NCI-H2107 (cell line): ENCODE data around the gene MMRN1.
"Not testable (repeated sequence)": the region's sequence is repeated elsewhere in the genome, so short reads cannot be mapped to it uniquely, and the experiment has no call there.

Source experiments
- DNase-seq: peaks from one replicate; lab custom pipeline; 2025; lab: John Stamatoyannopoulos, UW

The MMRN1 gene, protein sequence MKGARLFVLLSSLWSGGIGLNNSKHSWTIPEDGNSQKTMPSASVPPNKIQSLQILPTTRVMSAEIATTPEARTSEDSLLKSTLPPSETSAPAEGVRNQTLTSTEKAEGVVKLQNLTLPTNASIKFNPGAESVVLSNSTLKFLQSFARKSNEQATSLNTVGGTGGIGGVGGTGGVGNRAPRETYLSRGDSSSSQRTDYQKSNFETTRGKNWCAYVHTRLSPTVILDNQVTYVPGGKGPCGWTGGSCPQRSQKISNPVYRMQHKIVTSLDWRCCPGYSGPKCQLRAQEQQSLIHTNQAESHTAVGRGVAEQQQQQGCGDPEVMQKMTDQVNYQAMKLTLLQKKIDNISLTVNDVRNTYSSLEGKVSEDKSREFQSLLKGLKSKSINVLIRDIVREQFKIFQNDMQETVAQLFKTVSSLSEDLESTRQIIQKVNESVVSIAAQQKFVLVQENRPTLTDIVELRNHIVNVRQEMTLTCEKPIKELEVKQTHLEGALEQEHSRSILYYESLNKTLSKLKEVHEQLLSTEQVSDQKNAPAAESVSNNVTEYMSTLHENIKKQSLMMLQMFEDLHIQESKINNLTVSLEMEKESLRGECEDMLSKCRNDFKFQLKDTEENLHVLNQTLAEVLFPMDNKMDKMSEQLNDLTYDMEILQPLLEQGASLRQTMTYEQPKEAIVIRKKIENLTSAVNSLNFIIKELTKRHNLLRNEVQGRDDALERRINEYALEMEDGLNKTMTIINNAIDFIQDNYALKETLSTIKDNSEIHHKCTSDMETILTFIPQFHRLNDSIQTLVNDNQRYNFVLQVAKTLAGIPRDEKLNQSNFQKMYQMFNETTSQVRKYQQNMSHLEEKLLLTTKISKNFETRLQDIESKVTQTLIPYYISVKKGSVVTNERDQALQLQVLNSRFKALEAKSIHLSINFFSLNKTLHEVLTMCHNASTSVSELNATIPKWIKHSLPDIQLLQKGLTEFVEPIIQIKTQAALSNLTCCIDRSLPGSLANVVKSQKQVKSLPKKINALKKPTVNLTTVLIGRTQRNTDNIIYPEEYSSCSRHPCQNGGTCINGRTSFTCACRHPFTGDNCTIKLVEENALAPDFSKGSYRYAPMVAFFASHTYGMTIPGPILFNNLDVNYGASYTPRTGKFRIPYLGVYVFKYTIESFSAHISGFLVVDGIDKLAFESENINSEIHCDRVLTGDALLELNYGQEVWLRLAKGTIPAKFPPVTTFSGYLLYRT

DNA sequence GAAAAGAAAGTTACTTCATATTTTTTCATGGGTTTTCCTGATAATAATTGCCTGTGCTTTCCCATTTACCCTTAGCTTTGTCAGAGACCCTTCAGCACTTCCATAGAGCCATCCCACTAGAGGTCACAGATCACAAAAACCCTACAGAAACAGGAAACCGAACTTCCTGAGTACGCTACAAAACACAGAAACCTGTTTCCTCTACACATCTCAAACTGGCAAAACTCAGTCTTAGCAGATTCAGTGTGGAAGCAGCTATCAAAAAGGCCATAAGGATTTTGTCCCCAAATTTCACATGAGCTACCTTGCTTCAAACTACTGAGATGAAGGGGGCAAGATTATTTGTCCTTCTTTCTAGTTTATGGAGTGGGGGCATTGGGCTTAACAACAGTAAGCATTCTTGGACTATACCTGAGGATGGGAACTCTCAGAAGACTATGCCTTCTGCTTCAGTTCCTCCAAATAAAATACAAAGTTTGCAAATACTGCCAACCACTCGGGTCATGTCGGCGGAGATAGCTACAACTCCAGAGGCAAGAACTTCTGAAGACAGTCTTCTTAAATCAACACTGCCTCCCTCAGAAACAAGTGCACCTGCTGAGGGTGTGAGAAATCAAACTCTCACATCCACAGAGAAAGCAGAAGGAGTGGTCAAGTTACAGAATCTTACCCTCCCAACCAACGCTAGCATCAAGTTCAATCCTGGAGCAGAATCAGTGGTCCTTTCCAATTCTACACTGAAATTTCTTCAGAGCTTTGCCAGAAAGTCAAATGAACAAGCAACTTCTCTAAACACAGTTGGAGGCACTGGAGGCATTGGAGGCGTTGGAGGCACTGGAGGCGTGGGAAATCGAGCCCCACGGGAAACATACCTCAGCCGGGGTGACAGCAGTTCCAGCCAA is at the start of gene MMRN1:
Gene MMRN1, plus strand, starts transcription at position 206 of the 902 bp plus-strand sequence. Its CDS starts 118 bp downstream, at position 324.
- no peak for DNase-seq

DNA sequence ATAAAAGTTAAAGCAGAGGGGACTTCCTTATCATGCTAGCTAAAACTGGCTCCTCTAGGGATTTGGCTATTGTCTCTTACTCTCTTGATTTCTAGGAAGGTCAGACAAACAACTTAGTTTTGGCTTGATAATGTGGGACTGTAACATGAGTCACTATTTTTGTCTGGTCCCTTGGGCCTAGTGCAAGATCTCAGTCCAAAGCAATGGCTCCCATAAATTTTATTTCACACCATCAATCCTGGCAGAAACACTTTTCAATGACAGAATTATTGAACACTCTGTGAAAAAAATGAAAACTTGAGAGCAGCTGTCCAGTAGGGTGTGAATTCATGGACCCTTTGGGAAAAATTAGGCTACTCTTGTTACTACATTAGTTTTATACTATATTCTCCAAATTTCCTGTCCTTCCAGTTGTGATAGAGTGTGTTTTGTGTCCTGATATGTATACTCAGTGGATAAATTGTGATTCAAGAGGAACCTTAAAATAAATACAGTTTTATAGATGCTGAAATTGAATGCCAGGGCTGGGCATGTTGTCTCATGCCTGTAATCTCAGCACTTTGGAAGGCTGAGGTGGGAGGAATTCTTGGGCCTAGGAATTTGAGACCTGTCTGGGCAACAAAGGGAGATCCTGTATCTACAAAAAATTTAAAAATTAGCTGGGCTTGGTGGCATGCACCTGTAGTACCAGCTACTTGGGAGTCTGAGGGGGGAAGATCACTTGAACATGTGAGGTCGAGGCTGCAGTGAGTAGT is 46.9 kb upstream of the MMRN1 start:
- no peak for DNase-seq

GRCh38 chr4:89855236-89855635 is 39.4 kb upstream of the MMRN1 start:
- no peak for DNase-seq

DNA sequence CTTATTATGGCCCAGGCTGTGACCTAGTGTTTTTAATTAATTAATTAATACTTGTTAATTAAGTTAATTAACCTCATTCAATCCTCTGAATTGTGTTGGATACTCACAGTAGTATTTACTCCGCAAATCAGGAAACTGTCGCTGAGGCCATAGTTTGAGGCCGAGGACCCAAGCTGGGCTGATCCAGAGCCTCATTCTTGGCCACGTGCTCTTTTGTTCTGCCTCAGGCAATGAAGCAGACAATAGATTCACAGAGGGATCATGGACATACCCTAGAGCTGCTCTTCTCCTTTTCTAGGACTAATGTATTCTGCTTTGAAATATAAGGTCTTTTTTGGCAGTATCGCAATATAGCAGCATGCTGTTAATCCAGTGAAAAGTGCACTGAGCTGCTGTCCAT is 33.7 kb upstream of the MMRN1 start:
- no peak for DNase-seq

DNA sequence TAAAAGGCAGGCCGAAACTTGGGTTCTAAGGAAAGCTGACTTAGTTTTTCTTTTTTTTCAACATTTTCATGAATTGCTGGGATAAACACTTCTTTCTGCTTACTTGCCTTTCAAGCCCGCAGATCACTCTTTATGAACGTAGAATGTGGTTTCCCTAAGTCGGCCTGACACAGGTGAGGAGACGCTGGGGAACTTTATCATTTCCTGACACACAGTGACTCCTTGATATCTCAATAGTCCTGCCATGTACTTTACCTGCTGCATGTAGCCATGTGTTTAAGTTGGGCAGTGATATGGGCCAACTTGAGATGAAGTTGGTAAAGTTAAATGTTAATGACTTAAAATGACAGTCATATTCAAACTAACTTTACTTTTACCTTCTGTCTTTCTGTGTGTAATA is 31.1 kb upstream of the MMRN1 start:
- no peak for DNase-seq

- DNase-seq: no peak
Observed at GRCh38 chr4:89868276-89868675, 26.4 kb upstream of the MMRN1 start.

GRCh38 chr4:89868999-89869589 is 25.6 kb upstream of the MMRN1 start:
- DNase-seq: no peak

DNA sequence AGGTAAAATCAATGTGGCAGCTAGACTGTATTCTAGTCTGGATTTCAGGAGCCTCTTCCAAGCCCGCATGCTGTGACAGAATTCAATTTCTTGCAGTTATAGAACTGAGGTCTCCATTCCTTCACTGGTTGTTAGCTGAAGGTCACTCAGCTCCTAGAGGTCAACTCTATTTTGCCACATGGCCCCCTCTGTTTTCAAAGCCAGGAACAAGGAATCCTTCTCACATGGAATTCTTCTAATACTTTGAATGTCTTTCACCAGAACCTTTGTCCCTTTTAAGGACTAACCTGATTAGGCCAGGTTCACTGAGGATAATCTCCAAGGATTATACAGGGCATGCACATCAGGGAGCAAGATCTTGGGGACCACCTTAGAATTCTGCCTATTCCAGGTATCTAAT is 23.4 kb upstream of the MMRN1 start:
- DNase-seq: no peak

- no peak for DNase-seq
Observed at GRCh38 chr4:89876548-89876947, 18.1 kb upstream of the MMRN1 start.

DNA sequence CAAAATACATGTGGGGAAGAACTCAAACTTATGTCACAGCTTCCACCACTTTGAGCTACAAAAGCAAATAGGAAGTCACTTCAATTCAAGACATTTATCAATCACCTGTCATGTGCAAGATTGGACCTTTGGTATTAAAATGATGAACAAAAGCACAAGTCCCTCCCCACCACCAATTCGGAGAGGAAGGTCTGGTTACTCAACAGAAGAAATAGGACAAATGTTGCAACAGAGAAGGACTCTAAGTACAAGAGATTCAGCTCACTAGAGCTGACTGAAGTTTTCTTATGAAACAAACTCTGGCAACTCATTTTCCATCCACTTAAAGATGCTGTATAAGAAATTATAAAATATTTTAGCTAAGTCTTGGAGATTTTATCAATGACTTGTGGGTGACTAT is 16.0 kb upstream of the MMRN1 start:
- no peak for DNase-seq

- no peak for DNase-seq
Observed at GRCh38 chr4:89879215-89879614, 15.4 kb upstream of the MMRN1 start.

GRCh38 chr4:89889289-89889688 is 5.4 kb upstream of the MMRN1 start:
- DNase-seq: no peak

DNA sequence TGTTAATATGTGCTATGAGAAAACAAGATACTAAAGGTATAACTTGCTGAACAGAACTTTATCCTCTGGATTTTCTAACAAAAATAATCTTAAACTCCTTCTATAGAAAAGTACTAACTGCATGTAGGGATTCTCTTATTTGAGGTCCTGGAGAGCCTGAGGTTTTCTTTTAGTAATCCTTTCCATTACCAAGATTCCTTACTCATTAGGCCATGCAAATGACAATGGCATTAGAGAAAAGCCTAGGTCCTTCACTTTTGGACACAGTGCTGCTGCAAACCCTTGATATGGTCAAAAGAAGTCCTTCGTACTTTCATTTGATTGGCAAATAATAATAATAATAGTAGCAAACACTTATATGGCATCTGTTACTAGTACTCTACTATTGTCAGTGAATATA is 3.2 kb downstream of the MMRN1 start:
- no peak for DNase-seq

DNA sequence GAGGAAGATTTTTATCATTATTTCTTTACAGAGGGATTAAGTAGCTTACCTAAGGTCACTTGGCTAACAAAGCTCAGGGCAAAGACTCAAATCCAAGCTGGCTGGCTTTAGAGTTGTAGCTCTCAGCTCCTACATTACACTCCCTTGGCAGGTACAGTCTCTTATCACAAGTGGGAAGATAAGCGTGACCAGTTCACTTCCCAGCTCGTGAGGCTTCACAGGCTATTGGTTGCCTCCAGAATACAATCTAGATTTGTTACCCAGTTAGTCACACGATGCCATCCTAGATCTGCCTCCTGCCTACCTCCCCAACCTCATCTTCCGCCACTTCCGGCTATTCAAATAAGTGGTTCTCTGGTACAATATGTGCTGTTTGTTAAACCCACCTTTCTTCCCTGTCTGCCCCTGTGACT is 3.7 kb downstream of the MMRN1 start:
- no peak for DNase-seq

DNA sequence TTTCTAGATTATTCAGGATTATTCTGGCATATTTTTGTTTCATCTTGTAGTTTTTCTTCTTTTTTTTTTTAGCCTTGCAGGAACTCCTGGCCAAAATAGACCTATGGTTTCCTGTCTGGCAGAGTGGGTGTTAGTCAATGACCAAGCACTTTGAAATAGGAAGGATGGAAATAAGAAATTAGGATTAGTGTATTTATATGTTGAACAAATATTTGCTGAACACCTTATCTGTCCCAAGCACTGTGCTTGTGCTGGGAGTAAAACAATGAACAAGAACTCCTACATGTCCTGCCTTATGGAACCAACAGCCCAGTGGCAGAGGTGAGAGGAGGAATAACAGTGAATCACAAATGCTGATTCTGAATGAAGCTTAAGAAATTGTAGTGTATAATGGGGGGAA is 4.5 kb downstream of the MMRN1 start:
- DNase-seq: no peak

DNA sequence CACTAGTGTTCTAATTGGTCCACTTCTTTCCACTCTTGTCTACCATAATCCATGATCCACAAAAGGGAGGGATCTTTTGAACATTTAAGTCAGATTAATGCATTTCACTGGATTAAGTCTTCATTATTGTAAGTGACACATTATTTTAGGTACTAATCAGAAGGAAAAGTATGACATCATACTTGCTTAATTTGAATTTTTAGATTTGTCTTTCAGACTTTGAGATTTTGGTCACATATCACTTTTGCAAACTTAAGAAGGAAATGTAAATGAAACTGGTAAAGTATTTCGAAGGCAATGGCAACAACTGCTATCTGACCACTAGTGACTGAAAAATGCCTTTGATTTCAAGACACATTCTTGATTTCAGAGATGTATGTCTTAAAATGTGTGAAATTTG is 5.2 kb downstream of the MMRN1 start:
- no peak for DNase-seq

DNA sequence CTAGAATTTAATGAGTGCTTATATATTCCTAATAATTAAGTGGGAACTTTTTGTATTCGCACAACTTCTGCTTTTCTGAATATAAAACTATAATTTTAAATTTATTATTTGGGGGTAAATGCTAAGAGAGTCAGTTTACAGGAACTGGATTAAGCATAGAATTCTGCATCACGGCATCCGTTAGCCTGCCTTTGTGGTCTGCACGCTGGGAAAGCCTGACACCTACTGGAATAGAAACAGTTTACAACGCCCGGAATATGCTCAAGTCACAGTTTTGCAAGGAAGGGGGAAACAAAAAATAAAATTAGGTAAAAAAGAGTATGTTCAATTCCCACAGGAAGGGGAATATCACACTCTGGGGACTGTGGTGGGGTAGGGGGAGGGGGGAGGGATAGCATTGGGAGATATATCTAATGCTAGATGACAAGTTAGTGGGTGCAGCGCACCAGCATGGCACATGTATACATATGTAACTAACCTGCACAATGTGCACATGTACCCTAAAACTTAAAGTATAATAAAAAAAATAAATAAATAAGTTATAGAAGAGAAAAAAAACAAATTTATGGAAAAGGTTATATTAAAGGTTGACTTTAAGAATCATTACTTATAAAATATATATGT is 7.3 kb downstream of the MMRN1 start:
- not testable (repeated sequence) for DNase-seq

DNA sequence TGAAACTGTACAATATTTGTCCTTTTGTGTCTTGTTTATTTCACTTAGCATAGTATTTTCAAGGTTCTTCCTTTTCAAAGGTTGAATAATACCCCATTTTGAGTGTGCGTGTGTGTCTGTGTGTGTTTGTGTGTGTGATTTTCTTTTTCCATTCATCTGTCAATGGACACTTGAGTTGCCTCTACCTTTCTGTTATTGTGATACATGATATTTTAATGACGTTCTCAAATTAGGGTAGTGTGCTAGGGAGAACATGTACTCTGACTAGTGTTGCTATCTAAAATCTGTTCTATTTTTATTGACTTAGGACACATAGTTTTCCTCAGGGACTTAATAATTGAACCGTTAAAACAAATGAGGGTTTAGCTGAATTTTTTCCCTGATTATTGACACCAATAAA is 9.9 kb downstream of the MMRN1 start:
- no peak for DNase-seq

DNA sequence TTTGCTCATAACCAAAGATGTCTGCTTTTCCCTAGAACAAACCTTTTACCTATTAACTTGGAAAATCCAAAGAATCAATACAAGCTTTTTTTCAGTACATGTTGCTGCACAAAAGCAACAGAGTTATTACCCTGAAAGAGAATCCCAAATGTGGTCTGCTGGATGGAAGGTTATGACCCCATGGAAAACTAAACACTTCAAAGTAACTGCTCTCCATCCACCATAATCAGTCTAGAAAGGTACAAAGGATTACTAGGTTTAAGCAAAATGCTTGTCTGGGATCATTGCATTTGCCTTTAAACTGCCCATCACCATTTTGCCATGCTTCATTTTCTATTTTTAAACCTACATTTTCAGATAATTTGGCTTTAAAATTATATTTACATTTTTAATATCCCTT is 11.7 kb downstream of the MMRN1 start:
- DNase-seq: no peak
